GM21381 (cell line): Measurements from ENCODE around the gene HMGB2.
A peak's percentile ranks its signal among the peaks of the same experiment; 100 is the strongest.

Experiments
- ATAC-seq: cut with Tn5 transposase; IDR thresholded peaks from one replicate; pipeline ENCODE4 v1.9.1; 2021; ENCODE audit warnings: mild to moderate bottlenecking, moderate library complexity; ENCODE audit not compliant: unreplicated experiment

Gene HMGB2

GRCh38 chr4:173334085-173334890, at the start of gene HMGB2:
TSS of gene HMGB2 (minus strand) at chr4:173334358. CDS start at chr4:173333649, 709 bp downstream.
- peak; percentile 90 for ATAC-seq

DNA sequence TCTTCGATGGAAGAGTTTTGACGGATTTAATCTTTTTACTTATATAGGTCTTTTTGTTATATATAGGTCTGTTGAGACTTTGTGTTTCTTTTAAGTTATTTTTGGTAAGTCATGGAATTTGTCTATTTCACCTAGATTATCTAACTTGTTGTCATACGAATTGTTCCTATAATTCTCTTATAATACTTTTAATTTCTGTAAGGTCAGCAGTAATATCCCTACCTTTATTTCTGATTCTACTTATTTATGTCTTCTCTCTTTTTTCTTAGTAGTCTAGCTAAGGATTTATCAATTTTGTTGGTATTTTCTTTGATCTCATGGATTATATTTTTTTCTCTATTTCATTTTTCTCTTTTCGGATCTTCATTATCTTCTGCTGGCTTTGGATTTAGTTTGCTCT, 48.2 kb upstream of the HMGB2 start:
- ATAC-seq, result no peak

- ATAC-seq, result no peak
Observed at GRCh38 chr4:173381610-173382009, 47.5 kb upstream of the HMGB2 start.

DNA sequence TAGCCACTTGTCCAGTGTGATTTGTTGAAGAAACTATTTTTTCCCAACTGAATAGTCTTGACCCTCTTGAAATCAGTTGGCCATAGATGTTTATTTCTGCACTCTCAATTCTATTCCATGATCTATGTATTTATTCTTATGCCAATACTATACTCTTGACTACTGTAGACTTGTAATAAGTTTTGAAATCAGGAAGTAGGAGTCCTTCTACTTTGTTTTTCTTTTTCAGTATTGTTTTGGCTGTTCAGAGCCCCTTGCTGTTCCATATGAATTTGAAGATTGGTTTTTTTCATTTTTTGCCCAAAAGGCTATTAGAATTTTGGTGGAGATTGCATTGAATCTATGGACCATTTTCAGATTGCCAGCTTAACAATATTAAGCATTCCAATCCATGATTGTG, 46.8 kb upstream of the HMGB2 start:
- ATAC-seq, result no peak

DNA sequence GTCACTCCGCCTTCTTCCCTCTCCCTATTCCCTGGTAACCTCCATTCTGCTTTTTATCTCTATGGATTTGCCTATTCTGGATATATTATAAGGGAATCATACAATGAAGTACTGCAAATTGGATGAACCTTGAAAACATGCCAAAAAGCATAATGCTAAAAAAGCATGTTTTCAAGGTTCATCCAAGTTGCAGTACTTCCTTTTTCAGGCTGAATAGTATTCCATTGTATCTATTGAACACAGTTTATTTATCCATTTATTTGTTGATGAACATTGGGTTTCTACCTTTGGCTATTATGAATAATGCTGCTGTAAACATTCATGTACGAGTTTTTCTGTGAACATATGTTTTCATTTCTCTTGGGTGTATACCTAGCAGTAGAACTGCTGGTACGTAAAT, 45.8 kb upstream of the HMGB2 start:
- ATAC-seq, result no peak

GRCh38 chr4:173374588-173374987, 40.4 kb upstream of the HMGB2 start:
- no peak for ATAC-seq

DNA sequence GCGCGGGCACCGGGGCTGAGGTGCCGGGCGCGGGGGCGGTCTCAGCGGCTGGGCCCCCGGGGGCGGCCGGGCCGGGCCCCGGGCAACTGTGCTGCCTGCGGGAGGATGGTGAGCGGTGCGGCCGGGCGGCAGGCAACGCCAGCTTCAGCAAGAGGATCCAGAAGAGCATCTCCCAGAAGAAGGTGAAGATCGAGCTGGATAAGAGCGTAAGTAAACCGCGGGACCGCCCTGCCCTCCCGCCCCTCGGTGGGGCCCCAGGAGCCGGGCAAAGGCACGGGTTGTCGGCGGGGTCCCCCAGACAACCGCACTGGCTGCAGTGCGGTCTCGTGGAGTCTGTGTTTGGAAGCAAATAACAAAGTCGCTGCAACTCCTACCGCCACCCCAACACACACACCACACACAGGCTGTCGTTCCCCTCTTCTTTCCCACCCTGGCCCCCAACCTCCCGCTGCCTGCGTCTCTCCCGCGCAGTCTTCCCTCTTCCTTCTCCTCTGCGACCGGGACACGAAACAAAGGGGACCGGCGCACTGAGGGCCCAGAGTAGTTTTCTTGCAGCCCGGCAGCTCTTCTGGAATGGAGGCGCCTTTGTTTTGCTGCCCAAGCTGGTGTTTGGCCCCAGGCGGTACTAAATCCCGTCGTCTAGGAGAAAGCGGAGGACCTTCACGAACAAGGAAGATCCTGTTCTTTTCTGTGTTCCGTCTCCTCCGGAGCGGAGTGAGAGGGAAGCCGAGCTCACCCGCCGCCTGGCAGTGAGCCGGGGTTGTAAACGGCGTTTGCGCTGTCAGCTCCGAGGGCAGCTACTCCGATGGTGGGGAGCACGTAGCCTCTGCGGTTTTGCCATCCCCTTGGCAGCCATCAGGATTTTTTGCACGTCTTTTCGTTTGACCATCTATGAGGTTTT, 37.4 kb upstream of the HMGB2 start:
- ATAC-seq, result peak; percentile 21

GRCh38 chr4:173370477-173371291, 36.5 kb upstream of the HMGB2 start, which contains the start of gene SAP30:
TSS of gene SAP30 (plus strand) at chr4:173370954. CDS start at chr4:173371183, 229 bp downstream.
- peak; percentile 70 for ATAC-seq

DNA sequence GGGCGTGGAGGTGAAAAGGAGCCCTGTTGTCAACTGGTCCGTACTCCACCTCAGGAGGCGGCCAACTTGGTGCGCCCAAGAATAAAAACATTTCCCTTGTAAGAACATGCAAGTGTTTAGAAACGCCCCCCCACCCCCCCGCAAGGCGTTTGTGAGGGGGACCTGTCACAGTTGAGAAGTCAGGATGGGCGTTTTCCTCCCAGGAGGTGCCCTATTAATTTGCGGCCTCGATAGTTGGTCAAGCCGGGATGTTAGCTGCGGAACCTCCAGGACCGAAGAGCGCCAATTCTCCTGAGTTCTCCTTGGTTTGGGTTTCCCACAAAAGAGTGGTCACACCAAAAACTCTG, 35.9 kb upstream of the HMGB2 start:
- ATAC-seq, result peak; percentile 1

DNA sequence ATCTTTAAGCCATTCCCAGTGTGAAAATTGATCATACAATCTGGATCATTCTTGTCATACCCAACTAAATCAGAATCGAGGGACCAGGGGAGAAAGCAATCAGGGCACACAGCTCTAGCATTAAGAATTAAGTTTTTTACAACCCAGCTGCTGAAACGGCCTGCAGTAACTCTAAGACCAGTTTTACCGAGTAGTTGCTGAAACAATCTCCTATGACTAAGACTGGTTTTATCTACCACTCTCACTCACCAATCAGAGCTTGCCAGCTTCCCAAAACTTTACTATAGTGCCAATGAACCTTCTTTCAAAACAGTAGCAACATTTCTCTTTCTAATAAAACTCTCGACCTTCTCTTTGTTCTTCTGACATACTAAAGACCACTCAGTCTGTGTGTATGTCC, 33.8 kb upstream of the HMGB2 start:
- ATAC-seq, result no peak

GRCh38 chr4:173367285-173367684, 33.1 kb upstream of the HMGB2 start:
- ATAC-seq, result peak; percentile 10

GRCh38 chr4:173365359-173365996, 31.3 kb upstream of the HMGB2 start:
- ATAC-seq, result no peak

DNA sequence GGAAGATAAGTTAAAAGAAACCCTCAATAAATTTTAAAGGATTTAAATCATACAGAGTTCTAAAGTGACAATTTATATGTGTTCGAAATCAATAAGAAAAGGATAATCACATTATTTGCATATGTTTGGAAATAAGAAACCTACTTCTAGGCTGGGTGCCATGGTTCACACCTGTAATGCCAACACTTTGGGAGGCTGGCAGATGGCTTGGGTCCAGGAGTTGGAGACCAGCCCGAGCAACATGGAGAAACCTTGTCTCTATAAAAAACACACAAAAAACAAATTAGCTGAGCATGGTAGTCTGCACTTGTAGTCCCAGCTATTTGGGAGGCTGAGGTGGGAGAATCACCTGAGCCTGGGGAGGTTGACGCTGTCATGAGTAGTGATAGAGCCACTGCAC, 28.5 kb upstream of the HMGB2 start:
- ATAC-seq, result no peak

DNA sequence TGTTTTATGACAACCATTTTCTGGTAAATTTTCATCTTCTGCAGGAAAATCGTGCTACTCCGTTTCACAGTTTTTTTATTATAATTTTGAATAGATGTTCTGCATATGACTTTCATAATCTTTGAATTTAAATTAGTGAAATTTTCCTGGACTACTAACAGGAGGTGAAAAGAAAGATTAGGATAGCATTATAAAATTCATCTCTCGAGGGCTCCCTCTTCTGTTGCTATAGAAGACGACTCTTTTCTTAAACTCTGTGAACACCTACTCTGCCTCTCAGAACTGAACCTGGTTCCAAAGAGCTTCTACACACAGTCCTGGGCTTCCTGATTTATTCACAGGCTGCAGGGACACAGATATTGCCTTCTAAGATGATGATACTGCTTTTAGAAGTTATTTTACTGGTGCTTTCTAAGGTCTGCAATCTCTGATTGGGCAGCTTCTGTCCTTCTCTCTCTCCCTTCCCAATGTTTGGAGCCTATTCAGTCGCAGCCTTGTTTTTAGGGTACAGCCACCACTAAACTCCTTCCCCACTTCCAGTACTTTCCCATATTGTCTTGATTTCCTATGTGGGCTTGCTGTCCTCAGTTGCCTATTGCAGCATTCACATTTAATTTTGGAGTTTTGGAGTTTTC, 26.5 kb upstream of the HMGB2 start:
- no peak for ATAC-seq

- ATAC-seq, result no peak
Observed at GRCh38 chr4:173357939-173358338, 23.8 kb upstream of the HMGB2 start.

- no peak for ATAC-seq
Observed at GRCh38 chr4:173347467-173347866, 13.3 kb upstream of the HMGB2 start.

DNA sequence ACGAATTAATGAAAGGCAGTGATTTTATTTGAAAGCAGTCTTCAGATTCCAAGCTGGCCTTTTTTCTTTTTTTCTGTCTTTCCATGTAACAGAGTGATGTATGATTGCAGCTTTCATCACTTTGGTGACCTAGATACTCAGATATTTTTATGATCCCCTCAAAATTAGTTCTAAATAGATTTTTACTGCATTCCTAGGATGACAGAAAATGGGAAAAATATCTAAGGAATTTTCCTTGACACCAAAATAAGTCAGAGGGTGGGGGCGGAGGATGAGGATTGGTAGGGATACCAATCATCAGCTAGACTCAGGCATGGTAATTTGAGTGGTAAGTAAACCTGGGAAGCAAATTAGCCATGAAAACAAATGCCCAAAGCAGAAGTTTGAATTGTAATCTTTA, 11.9 kb upstream of the HMGB2 start:
- no peak for ATAC-seq

DNA sequence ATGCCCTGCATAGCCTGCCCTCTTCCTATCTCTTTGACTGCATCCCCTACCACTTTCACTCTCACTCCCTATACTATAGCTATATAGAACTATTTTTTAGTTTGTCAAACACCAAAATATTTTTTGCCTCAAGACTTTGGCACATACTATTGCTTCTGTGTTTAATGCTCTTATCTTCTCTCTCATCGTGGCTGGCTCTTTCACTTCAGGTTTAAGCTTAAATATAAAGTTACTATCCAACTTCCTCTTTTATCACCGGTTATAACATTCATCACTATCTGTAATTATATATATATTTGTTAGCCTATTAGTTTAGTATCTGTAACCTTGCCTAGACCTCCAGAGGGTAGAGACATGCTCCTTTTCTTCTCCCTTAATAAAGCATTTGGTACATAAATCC, 11.5 kb upstream of the HMGB2 start:
- ATAC-seq, result no peak

- no peak for ATAC-seq
Observed at GRCh38 chr4:173343832-173344397, 9.8 kb upstream of the HMGB2 start.

DNA sequence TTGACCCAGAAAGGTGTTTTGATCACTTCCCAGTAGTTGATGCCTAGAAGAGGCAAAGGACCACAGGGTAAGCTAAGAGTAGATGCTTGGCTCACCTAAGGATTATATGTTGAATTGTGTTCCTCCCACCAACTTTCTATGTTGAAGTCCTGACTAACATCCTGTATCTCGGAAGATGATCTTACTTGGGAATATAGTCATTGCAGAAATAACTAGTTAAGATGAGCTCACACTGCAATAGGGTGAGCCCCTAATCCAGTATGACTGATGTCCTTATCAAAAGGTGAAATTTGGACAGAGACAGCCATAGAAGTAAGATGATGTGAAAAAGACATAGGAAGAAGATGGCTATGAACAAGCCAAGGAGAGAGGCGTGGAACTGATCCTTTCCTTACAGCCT, 3.3 kb upstream of the HMGB2 start:
- ATAC-seq, result no peak
